Ishikawa (cell line): Measurements from ENCODE around the gene CEP250.

Experiments
- CEBPB ChIP-seq: IDR thresholded peaks from 2 replicates; pipeline ENCODE4 v1.6.1; 2012
- CREB1 ChIP-seq: IDR thresholded peaks from 2 replicates; pipeline ENCODE4 v1.6.1; 2012; ENCODE audit warnings: low read depth
- EGR1 ChIP-seq: IDR thresholded peaks from 2 replicates; pipeline ENCODE4 v1.6.1; 2012
- EP300 ChIP-seq: IDR thresholded peaks from 2 replicates; pipeline ENCODE4 v1.6.1; 2012; ENCODE audit warnings: borderline replicate concordance
- FOXM1 ChIP-seq: IDR thresholded peaks from 2 replicates; pipeline ENCODE4 v1.6.1; 2012; ENCODE audit warnings: low read depth, borderline replicate concordance
- RAD21 ChIP-seq: IDR thresholded peaks from 2 replicates; pipeline ENCODE4 v1.6.1; 2012; ENCODE audit warnings: low read depth
- REST ChIP-seq: IDR thresholded peaks from 2 replicates; pipeline ENCODE4 v1.6.1; 2012; ENCODE audit warnings: low read depth, mild to moderate bottlenecking
- TCF12 ChIP-seq: IDR thresholded peaks from 2 replicates; pipeline ENCODE4 v1.6.1; 2012; ENCODE audit warnings: low read depth
- YY1 ChIP-seq: IDR thresholded peaks from 2 replicates; pipeline ENCODE4 v1.6.1; 2012; ENCODE audit warnings: low read depth

DNA sequence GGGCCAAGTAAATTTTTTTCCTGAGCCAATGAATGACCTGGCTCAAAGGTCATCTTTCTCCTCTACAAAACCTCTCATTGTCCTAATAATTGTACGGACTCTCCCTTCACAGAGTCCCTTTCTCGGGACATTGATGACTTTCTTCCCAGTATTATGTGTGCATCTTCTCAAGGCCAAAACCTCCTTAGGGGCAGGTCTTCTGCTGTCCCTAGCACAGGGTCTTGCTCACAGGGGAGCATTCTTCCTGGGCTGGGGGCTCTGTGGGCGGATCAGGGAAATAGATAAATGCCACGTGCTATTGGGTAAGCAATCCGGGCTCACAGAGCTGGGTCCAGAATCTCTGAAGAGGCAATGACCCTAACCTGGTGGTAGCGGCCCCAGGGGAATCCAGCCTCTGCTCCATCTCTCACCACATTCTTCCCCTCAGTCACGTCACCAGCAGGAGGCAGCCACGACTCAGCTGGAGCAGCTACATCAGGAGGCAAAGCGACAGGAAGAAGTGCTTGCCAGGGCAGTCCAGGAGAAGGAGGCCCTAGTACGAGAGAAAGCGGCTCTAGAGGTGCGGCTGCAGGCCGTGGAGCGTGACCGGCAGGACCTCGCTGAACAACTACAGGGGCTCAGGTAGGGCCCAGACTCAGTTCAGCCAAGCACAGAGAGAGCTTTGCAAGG lies 23.5 kb downstream of the CEP250 start:
- TF ChIP-seq RAD21 (peak; percentile 57; the same call in 1 of the 2 replicates), CREB1 (no peak), REST (no peak), YY1 (no peak), CEBPB (no peak), EGR1 (no peak), EP300 (no peak), FOXM1 (no peak), TCF12 (no peak)
